ENCODE measurements around the gene DPYD.

GRCh38 chr1:97210307-97210706 lies 710.5 kb downstream of the DPYD start:
- TF ChIP-seq CTCF (IDR thresholded peaks at IDR 0.05): no peak
- TF ChIP-seq POLR2A (IDR thresholded peaks at IDR 0.05): no peak

All from uterus (tissue), 2 donors.